NCI-H1694 (cell line): ENCODE measurements around the gene MACROD2.

ENCODE experiments used
- DNase-seq: peaks from one replicate; lab custom pipeline; 2025; lab: John Stamatoyannopoulos, UW

MACROD2 gene

DNA sequence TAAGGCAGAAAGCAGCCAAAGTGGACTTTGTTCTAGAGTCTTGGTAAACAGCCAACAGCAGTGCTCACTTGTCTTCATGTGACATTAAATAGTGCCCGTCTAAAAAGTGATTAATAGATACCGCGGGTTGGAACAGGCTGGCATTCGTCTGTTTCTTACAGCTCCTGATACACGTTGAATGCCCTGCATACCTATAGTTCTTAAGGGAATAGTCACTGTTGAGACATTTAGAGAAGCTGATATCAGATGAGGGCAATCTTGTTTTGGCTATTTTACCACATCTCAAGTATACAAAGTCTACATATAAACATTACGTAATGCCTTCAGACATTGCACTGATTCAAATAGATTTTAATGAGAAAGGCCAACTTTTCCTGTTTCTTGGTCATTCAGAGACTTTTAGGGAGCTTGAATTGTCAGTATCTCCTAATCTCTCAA, 717.0 kb downstream of the MACROD2 start:
- no peak for DNase-seq

DNA sequence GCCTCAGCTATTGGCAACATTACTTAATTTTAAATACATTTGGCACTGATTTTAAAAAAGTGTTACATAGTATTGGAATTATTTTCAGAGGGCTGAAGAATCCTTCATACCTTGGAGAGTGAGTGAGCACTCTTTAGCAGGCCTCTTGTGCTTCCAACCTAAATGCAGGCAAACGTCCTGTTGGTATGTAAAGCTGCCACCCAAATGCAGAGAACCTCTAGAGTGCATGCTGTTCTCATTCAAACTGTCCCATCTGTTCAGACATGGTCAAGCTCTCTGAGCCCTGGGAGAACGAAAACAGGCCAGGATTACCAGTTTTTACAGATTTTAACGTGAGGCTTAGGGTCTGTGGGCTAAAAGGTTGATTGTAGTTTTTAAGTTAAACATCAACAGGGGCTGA, 720.1 kb downstream of the MACROD2 start:
- no peak for DNase-seq

DNA sequence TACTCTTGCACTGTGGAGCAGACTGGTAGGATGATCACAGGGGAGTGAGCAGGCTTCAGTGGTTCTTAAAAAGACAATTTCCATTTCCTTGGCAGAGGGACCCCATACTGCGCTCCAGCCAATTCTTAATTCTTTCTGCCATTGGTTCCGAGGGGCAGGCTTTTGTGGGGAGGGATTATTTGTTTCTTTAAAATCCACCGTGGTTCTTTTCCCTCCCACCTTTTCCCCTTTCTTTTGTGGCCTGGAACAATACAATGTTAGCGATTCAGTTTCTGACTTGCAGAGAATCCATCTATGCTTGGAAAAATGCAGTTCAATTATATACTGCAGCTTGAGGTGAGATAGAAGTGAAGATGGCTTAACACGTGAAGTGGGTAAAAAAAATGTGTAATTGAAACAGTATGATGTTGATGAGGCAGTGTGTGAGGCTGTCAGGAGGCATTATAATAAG, 721.1 kb downstream of the MACROD2 start:
- DNase-seq = no peak

DNA sequence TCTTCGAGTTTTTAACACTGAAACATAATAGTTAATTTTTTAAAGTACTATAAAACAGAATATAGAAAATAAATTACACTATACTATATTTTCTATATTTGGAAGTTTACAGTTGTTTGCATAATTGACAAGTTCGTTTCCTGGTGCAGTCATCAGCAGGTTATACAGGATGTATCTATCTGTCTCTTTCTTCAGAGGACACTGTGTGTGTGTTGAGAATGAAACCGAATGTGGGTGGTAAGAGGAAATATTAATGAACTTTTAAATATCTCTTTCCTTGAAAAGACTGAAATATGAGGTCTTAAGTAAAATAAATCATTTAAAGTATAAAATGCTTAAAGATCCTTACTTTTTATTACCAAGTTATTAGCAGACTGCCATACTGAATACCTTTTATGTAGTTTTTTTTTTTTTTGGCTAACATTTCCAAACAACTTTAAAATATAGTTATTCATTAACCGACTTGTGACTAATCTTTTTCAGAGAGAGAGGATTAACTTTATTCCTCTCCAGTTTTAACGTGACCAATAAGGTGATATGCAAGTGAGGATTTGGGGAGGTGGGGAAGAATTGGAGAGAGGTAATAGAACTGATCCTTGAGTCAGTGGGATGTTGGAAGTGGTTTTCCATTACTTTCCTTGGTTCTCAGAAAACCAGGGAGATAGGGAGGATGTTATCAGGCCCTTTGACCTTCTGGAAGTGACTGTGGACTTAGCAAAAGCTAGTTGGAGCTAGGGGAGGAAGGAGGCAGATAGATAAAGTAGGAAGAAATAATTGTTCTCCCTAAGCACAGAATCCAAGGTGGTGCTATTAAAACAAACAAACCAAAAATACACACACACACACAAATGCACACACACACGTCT, 722.1 kb downstream of the MACROD2 start:
- no peak for DNase-seq

DNA sequence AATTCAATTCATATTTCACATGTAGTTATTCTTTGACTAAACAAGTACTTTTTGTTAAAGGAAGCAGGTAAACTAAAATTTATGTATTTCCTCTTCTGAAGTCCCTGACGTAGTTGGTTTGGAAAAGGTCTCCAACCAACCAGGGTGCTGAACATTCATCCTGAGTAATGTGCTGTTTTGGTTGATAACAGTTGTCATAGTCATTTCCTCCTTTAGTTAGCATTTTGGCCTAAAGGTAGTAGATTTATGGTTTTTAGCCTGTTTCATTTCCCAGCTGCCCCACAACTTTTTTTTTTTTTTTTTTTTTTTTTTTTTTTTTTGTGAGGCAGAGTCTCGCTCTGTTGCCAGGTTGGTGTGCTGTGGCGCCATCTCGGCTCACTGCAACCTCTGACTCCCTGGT, 724.9 kb downstream of the MACROD2 start:
- DNase-seq = no peak

DNA sequence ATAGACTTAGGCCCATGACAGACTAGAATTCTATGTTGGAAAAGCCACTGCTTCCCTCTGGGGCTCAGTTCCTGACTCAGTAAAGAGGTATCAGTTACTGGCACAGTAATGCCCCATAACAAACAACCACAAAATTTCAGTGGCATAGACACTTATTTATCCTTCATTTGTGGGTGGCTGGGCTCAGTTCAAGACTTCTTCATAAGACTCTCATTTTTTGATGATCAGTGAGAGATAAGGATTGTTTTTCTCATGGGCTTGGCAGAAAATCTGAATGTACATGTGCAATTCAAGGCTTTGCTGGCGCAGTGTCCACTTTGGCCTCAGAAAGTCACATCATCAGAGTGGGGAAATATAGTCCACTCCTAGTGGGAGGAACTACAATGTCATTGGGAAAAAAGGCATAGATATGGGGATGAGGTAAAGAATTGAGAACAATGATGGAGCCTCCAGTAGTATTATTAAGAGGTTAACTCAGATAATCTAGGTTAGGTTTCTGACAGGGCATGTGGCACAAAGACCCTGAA, 726.7 kb downstream of the MACROD2 start:
- no peak for DNase-seq

DNA sequence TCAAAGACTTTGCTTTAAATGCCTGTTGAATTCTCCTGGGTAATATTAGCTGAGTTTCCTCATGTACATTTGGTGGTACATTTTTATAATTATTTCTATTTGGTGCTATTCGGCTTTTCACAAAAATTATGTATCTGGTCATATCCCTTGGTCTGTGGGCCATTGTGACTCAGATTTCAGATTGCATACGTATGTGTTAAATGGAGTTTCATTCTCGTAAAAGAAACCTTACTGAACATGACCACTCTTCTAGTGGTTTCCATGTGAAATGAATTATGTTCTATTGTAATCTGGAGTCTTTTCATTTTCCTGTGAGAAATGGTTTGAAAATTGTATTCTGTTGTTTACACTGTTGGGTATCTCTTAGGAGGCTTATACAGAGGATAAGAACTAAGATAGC, 728.3 kb downstream of the MACROD2 start:
- DNase-seq = no peak

DNA sequence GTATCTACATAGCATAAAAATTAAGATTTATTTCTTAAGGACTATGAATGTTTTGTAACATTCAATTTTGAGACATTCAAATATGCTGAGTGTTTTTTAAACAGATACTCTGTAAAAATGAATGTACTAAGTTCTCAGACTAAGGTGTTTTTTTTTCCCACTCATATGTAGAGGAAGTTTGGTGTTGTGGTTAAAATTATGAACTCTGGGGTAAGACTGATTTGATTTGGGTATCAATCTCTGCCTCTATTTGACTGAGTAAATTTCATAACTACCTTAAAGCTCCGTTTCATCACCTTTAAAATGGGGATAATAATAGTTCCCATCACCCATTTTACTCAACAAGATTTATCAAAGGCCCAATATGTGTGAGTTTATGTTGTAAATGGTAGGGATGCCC, 728.7 kb downstream of the MACROD2 start:
- DNase-seq = no peak

DNA sequence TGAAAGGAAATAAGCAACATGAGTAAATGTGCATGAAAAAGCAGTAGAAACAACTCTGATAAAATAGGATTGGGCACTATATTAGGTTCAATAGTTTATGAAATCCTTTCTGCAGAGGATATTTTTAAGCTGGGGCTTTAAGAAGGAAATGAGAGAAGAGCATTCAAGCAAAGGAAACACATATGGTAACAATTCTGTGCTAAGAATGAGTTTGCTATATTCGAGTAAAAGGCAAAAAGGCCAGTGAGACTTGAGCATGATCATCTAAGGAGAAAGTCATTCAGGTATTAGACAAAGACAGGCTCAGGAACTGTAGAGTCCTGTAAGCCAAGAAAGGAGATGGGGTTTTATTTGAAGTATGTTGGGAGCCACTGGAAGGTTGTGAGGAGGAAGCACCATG, 729.2 kb downstream of the MACROD2 start:
- no peak for DNase-seq

DNA sequence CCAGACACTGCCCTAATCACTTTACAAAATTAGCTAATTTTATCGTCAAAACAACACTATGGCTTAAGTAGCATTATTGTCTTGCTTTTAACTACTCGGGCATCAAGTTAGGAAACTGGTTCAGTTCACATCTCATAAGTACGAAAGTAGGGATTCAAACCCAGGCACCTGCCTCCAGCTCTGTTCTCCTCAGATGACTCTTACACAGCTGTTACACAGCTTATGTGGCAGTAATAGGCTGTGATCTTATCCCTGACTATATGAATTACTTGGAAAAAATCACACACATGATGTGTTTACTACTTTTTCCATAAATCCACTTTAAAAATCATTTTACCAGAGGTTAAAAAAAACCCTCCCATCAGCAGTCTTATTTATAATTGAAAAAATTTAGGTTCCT, 731.3 kb downstream of the MACROD2 start:
- DNase-seq = no peak

DNA sequence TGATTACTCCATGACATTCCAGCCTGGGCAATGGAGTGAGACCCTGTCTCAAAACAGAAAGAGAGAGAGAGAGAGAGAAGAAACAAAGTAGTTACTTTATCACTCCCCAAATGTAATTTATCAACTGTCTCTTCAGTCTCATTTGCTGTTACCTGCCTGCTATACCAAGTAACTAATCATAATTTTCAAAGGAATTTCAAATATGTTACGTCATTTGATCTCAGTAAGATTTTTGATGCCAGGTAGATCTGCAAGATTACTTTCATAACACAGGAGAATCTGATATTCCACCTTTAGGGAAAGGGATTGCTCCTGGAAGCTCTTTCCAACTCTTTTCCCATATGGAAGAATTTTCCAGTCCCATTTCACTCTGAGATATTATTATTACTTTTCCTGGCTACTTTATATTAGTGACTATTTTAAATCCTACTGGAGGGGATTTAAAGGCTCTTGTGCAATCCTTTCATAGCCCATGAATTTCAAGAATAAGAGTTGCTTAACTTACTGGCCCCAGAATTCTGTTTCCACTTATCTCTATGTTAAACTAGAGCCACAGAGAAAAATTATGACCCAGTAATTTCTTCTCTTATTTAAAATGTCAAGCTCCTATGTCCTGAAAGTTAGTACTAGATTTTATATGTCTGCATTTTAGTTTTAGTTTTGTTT, 732.3 kb downstream of the MACROD2 start:
- DNase-seq = no peak

DNA sequence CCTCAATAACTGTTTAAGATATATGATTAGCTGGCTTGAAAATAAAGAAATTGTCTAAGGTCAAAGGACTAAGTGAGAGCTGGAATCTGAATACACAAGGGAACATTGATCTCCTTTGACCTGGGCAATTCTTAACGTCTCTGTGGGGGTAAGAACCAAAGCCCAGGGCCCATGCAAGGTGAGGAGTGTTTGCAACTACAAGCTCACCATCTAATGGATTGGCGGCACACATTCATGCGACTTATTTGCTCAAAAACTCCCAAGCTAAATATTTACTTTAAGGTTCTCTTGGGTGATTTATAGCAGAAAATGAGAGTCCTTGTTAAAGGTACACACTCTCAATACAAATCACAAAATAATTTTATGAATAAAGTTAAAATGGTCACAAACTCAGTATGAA, 734.1 kb downstream of the MACROD2 start:
- DNase-seq = no peak

DNA sequence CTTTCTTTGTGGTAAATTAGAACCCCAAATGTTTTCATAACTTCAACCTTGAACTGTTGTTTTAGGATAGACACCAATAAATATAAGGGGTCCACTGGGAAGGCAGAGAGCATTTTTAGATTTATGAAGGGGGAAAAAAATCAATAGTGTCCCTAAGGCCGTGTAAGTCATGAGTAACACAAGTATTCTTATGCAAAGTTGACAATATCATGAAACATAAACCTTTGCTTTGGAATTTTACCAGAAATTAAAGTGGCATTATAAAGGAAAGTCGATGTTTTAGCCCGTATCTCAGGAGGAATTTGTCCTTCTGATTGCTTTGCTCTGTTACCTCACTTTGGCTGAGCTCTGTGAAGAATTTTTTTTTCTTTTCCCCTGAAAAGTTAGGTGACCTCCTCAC, 737.0 kb downstream of the MACROD2 start:
- no peak for DNase-seq

DNA sequence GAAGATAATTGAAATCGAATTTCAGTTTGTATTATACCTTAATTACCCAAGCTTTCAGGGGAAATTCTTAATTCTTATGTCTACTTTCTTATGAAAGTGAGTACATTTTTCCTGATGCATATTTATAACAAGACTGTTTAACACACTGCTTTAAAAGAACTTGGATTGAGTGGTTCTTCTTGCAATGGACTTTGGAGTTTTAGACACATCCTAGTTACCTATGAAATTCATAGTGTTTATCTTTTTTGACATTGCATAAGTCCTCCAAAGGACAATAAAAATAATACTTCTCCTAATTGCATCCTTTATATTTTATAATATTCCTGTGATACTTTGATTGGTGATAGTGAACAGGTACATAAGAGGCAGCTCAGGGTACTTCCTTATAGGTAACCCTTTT, 737.7 kb downstream of the MACROD2 start:
- no peak for DNase-seq

DNA sequence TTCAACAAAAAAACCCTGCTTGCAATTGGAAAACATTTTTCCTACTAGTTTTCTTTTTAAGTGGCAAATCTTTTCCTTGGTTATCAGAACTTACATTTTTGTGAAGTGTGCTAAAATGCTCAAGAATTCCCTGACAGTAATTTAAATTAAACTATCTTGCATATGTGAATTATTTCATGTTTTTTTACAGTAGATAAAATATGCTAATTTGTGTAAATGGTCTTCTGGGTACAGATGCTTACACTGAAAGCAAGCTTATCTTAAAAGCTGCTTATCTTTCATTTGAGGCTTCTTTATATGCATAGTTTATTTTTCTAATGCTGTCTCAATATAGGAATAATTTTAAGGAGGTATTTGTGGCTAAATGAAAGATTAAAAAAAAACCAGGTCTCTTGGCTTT, 745.1 kb downstream of the MACROD2 start:
- DNase-seq = no peak

DNA sequence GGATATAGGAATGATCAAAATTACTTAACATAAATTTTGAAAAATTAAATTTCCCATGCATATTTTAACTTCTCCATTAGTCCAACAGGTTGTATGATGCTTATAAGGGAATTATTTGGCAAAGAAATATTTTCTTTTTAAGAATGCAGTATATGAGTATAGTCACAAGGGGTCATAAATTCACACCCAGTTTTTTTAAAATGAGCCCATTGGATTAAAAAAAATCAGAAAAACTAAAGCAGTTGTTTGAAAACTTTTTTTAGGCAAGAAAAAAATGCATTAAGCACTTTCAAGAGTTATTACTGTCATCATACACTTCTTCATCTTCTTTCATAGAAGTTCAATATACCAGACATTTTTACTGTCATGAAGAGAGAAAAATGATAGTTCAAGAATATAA, 746.3 kb downstream of the MACROD2 start:
- DNase-seq = no peak

DNA sequence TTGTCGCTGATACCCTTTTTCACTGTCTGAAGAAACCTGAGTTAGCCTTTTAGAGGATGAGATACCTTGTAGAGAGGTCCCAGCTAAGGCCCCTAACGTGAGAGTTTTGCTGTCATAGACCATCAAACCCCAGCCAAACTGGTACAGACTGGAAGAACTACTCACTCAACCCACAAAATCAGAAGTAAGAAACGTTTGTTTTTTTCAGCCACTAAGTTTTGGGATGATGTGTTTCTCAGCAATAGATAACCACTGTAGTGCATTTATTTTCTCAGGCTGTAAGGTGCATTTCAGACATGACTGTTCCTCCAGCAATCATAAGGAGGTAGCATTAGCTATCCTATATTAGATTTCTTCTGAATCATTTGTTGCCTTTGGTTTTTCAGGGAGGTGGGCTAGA, 749.4 kb downstream of the MACROD2 start:
- no peak for DNase-seq

DNA sequence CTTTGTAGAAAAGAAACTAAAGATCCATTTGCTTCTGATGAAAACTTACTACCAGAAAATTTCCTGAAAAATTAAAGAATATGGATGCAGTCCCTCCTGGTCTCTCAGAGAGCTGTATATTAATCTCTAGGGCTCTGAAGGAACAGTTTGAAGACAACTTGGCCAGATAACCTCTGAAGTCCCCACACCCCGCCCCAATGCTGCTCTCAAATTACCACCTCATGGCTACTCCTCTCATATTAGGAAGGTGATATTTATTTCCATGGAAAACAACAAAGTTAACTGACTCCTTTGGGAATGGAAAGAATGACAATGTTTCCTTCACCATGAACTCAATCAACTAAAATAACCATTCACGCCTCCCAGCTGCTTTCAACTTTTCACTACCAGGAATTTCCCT, 750.5 kb downstream of the MACROD2 start:
- DNase-seq = no peak

DNA sequence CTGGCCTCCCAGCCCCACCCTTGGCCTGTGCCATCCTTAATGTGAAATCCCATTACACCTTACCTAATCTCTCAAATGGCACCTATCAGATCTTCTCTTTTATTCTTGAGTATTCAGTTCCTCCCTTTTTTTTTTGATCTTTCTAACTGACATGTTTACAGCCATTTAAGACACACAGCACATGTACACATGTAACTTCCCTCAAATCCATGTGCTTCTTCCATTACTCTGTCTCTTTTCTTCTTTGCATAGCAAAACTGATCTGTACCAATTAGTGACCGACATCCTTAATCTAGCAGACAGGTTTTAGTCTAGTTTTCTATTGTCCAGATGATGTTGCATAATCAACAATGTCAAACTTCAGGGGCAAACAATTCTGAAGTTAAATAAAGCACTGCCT, 755.9 kb downstream of the MACROD2 start:
- DNase-seq = no peak

DNA sequence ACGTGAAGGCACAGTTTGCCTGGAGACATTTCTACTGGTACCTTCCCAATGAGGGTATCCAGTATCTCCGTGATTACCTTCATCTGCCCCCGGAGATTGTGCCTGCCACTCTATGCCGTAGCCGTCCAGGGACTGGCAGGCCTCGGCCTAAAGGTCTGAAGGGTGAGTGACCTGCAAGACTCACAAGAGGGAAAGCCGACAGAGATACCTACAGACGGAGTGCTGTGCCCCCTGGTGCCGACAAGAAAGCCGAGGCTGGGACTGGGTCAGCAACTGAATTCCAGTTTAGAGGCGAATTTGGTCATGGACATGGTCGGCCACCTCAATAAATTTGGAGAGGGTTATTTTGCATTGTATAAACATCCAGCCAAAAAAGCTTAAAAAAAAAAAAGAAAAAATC, 762.4 kb downstream of the MACROD2 start:
- no peak for DNase-seq

DNA sequence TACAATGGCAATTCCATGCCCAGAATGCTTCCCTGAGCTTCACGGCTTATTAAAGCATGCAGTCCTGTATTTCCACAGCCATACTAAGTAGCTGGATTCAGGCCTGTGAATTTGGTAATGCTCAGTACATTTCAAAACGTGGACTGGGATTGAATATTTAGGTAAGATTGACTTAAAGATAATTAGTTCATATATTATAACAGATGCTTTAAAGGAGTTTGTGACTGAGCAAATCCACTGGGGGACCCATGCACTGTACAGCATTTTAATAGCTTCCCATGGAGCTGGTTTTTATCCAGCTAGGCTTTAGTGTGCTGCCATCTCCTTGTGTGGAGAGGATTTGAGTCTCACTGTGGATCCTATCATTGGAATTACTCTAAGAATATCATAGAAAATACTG, 763.0 kb downstream of the MACROD2 start:
- DNase-seq = no peak

DNA sequence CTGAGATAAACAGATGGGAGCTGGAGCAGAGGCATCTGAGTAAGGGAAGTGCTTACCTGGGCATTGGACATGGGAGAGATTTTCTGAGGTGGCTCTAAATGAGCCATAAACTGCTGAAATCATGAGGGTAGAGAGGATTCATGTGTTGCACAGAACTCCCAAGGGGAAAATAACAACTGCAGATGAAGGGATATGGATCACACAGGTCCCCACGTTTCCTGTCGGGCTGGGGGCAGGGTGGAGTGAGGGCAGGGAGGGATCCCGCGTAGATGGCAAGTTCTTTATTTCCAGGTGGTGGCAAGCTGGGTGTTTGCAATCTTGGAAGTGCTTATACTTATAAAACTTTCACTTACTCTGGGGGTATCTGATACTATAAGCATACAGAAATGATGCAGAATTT, 764.7 kb downstream of the MACROD2 start:
- DNase-seq = no peak

DNA sequence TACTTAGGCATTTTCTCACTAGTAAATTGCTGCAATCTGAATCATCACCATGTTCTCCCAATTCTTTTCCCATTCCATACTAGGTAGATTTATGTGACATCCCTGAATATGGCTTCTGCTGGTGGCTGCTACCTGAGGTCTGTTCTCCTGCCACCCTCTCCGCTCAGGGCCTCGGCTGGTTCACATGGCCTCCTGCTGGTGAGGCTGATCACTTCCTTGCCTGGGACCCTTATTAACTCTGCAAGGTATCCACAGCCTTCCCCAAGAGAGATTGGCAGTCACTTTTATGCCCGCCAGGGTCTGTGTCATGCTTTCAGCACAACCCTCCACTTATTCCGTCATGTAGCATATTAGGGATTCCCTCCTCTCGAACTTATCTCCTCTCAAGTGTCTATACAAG, 766.6 kb downstream of the MACROD2 start:
- DNase-seq = no peak
